ENCODE results near the gene LAGE3.

DNA sequence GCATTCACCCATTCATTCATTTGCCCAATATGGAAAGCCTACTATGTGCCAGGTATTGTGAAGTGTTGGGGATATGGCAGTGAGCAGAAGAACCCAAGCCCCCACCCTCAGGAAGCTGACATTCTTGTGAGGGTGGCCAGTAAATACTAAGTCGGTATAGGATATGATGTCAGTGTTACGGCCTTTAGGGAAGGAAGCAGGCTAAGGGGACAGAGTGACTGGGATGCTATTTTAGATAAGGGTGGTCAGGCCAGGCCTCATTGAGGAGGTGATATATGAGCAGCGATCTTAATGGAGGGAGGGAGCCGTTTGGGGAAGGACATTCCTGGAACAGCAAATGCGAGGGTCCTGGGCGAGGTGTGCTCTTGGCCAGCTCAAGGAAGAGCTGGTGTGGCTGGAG lies 48.6 kb downstream of the LAGE3 start:
- TF ChIP-seq CTCF (IDR thresholded peaks at IDR 0.05 in 4 of 5, conservative IDR thresholded peaks at IDR 0.05 in 1 of 5) (no peak), POLR2A (IDR thresholded peaks at IDR 0.05) (no peak)
